G401.6 (cell line): Measurements from ENCODE around the gene GARNL3.

Experiments
- FAIRE-seq: peaks from 2 replicates; lab custom pipeline; 2012; peaks lifted over from hg19 to GRCh38; lab: Jason Lieb, UNC

The GARNL3 gene

GRCh38 chr9:127277770-127278169 is 13.2 kb downstream of the GARNL3 start:
- FAIRE-seq = no peak

- no peak for FAIRE-seq
These were observed 13.8 kb downstream of the GARNL3 start for GRCh38 chr9:127278372-127278771.

- FAIRE-seq = no peak
These were observed 15.2 kb downstream of the GARNL3 start for GRCh38 chr9:127279717-127280285.

GRCh38 chr9:127280880-127281660 is 16.5 kb downstream of the GARNL3 start:
- FAIRE-seq = no peak

- FAIRE-seq = no peak
These were observed 17.3 kb downstream of the GARNL3 start for GRCh38 chr9:127281891-127282290.

GRCh38 chr9:127282611-127283010 is 18.0 kb downstream of the GARNL3 start:
- peak; percentile 81 for FAIRE-seq

- no peak for FAIRE-seq
These were observed 18.6 kb downstream of the GARNL3 start for GRCh38 chr9:127283135-127283534.

- peak; percentile 77 for FAIRE-seq
These were observed 19.4 kb downstream of the GARNL3 start for GRCh38 chr9:127283917-127284497.

- no peak for FAIRE-seq
These were observed 21.4 kb downstream of the GARNL3 start for GRCh38 chr9:127285965-127286364.

- no peak for FAIRE-seq
These were observed 26.0 kb downstream of the GARNL3 start for GRCh38 chr9:127290561-127291065.

GRCh38 chr9:127291246-127291778 is 26.7 kb downstream of the GARNL3 start:
- no peak for FAIRE-seq

- FAIRE-seq = no peak
These were observed 27.8 kb downstream of the GARNL3 start for GRCh38 chr9:127292415-127292814.

- no peak for FAIRE-seq
These were observed 28.8 kb downstream of the GARNL3 start for GRCh38 chr9:127293328-127293727.

GRCh38 chr9:127293767-127294166 is 29.2 kb downstream of the GARNL3 start:
- FAIRE-seq = no peak

GRCh38 chr9:127295005-127295404 is 30.4 kb downstream of the GARNL3 start:
- FAIRE-seq = no peak

- no peak for FAIRE-seq
These were observed 36.4 kb downstream of the GARNL3 start for GRCh38 chr9:127300886-127301447.

GRCh38 chr9:127303830-127304229 is 39.3 kb downstream of the GARNL3 start:
- FAIRE-seq = no peak

- FAIRE-seq = no peak
These were observed 40.7 kb downstream of the GARNL3 start for GRCh38 chr9:127305206-127305837.

GRCh38 chr9:127305838-127306226 is 41.3 kb downstream of the GARNL3 start:
- FAIRE-seq = no peak

- no peak for FAIRE-seq
These were observed 43.2 kb downstream of the GARNL3 start for GRCh38 chr9:127307802-127308201.

- FAIRE-seq = no peak
These were observed 44.3 kb downstream of the GARNL3 start for GRCh38 chr9:127308652-127309434.

- FAIRE-seq = no peak
These were observed 45.1 kb downstream of the GARNL3 start for GRCh38 chr9:127309715-127310114.
